Measurements from ENCODE around the gene DNASE2.

- TF ChIP-seq, protein P1, sequence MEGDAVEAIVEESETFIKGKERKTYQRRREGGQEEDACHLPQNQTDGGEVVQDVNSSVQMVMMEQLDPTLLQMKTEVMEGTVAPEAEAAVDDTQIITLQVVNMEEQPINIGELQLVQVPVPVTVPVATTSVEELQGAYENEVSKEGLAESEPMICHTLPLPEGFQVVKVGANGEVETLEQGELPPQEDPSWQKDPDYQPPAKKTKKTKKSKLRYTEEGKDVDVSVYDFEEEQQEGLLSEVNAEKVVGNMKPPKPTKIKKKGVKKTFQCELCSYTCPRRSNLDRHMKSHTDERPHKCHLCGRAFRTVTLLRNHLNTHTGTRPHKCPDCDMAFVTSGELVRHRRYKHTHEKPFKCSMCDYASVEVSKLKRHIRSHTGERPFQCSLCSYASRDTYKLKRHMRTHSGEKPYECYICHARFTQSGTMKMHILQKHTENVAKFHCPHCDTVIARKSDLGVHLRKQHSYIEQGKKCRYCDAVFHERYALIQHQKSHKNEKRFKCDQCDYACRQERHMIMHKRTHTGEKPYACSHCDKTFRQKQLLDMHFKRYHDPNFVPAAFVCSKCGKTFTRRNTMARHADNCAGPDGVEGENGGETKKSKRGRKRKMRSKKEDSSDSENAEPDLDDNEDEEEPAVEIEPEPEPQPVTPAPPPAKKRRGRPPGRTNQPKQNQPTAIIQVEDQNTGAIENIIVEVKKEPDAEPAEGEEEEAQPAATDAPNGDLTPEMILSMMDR (conservative IDR thresholded peaks at IDR 0.05), result no peak
- no peak for TF ChIP-seq ZFX (IDR thresholded peaks at IDR 0.05)
These were observed 42.1 kb downstream of the DNASE2 start for GRCh38 chr19:12838886-12839756.
